CD14-positive monocyte (primary cell): ENCODE data around the gene ACTA2. TPM values are rescaled to one million over a fixed set of nuclear protein-coding genes. Genes with fewer than 3 reads are reported as not detected.

Experiments
- DNase-seq, 3 donors: peaks; one replicate each; pipeline ENCODE4 v3.0.0-alpha.2; 2011 to 2022
- H2AFZ ChIP-seq: 2 replicates; pipeline ENCODE4 v1.6.0; 2012; ENCODE audit warnings: mild to moderate bottlenecking, low read depth, low read length, inconsistent platforms; ENCODE audit not compliant: insufficient read depth, poor library complexity, severe bottlenecking
- H3K27ac ChIP-seq, 2 donors: 1 replicate in 1 of 2; 2 replicates in 1 of 2; pipeline ENCODE4 v1.5.1; 2012 to 2013; ENCODE audit warnings: low read length in 2 of 2, control low read depth in 1 of 2, inconsistent platforms in 1 of 2, low read depth in 1 of 2, mild to moderate bottlenecking in 1 of 2
- H3K27me3 ChIP-seq, 2 donors: one replicate each; pipeline versions ENCODE4 v1.6.0 to v1.6.1; 2011 to 2013; ENCODE audit warnings: low read length in 2 of 2; ENCODE audit not compliant: control insufficient read depth in 2 of 2, insufficient read depth in 2 of 2
- H3K36me3 ChIP-seq, 2 donors: replicated peaks in 1 of 2; 1 replicate in 1 of 2; 2 replicates in 1 of 2; pipeline versions ENCODE4 v1.5.1 to v1.6.1; 2012 to 2013; ENCODE audit warnings: low read length in 2 of 2, control low read depth in 1 of 2, inconsistent platforms in 1 of 2, mild to moderate bottlenecking in 1 of 2; ENCODE audit not compliant: insufficient read depth in 2 of 2, control insufficient read depth in 1 of 2
- H3K4me1 ChIP-seq, 2 donors: 1 replicate in 1 of 2; 2 replicates in 1 of 2; pipeline versions ENCODE4 v1.5.1 to v1.6.1; 2012 to 2013; ENCODE audit warnings: low read length in 2 of 2, control low read depth in 1 of 2, inconsistent platforms in 1 of 2, mild to moderate bottlenecking in 1 of 2, moderate library complexity in 1 of 2; ENCODE audit not compliant: insufficient read depth in 2 of 2, control insufficient read depth in 1 of 2
- H3K4me2 ChIP-seq: replicated peaks from 2 replicates; pipeline ENCODE3; 2012; ENCODE audit warnings: low read length, moderate library complexity, mild to moderate bottlenecking; ENCODE audit not compliant: poor library complexity, severe bottlenecking; ENCODE audit errors: extremely low read depth
- H3K4me3 ChIP-seq, 3 experiments: fragments of 200-600 bp in 1 of 3; sonication (generic) in 1 of 3; replicated peaks in 1 of 3; 1 replicate in 2 of 3; 2 replicates in 1 of 3; pipeline ENCODE4 v1.5.1; 2011 to 2013; ENCODE audit warnings: low read length in 3 of 3, mild to moderate bottlenecking in 3 of 3, control low read depth in 2 of 3, low read depth in 2 of 3, inconsistent platforms in 1 of 3, moderate library complexity in 1 of 3
- H3K79me2 ChIP-seq: 2 replicates; pipeline ENCODE4 v1.6.0; 2012; ENCODE audit warnings: mild to moderate bottlenecking, control low read depth, inconsistent platforms, low read length, moderate library complexity; ENCODE audit not compliant: insufficient read depth
- H3K9ac ChIP-seq: 2 replicates; pipeline ENCODE4 v1.6.0; 2017; ENCODE audit warnings: low read length, mild to moderate bottlenecking; ENCODE audit not compliant: insufficient read depth, poor library complexity, severe bottlenecking
- H3K9me3 ChIP-seq, 2 donors: replicated peaks in 1 of 2; 1 replicate in 1 of 2; 2 replicates in 1 of 2; pipeline versions ENCODE4 v1.5.1 to v1.6.1; 2012 to 2013; ENCODE audit warnings: low read length in 2 of 2, control low read depth in 1 of 2; ENCODE audit not compliant: control insufficient read depth in 1 of 2, insufficient read depth in 1 of 2
- H4K20me1 ChIP-seq: 2 replicates; pipeline ENCODE4 v1.6.0; 2012; ENCODE audit warnings: mild to moderate bottlenecking, low read length, control low read depth, moderate library complexity; ENCODE audit not compliant: insufficient read depth
- H3K27ac Mint-ChIP-seq, 7 donors: one replicate each; pipeline ENCODE4 v1.8.0; 2020; ENCODE audit warnings: mild to moderate bottlenecking in 7 of 7, mixed read lengths in 7 of 7, moderate library complexity in 6 of 7, inconsistent platforms in 2 of 7
- H3K27me3 Mint-ChIP-seq, 3 donors: one replicate each; pipeline ENCODE4 v1.8.0; 2021 to 2022; ENCODE audit warnings: low read depth in 3 of 3, mild to moderate bottlenecking in 3 of 3, mixed read lengths in 3 of 3, moderate library complexity in 3 of 3, inconsistent platforms in 1 of 3
- H3K36me3 Mint-ChIP-seq, 2 donors: one replicate each; pipeline ENCODE4 v1.8.0; 2020; ENCODE audit warnings: mixed read lengths in 2 of 2, inconsistent platforms in 1 of 2, mild to moderate bottlenecking in 1 of 2
- H3K4me1 Mint-ChIP-seq: one replicate; pipeline ENCODE4 v1.8.0; 2020; ENCODE audit warnings: mild to moderate bottlenecking, mixed read lengths
- H3K4me3 Mint-ChIP-seq, 2 donors: one replicate each; pipeline ENCODE4 v1.8.0; 2020; ENCODE audit warnings: mild to moderate bottlenecking in 2 of 2, mixed read lengths in 2 of 2, moderate library complexity in 1 of 2
- H3K9me3 Mint-ChIP-seq, 7 donors: one replicate each; pipeline ENCODE4 v1.8.0; 2020 to 2022; ENCODE audit warnings: mixed read lengths in 7 of 7, mild to moderate bottlenecking in 6 of 7, moderate library complexity in 6 of 7, inconsistent platforms in 2 of 7
- WGBS: methylation state at CpG from one replicate; pipeline ENCODE4 v1.1.5; 2013; ENCODE audit warnings: missing lambda C conversion rate; ENCODE audit not compliant: insufficient coverage; 5-methylcytosine and 5-hydroxymethylcytosine counted together
- intact Hi-C, 2 donors: fragments of 100-400 bp; cut with micrococcal nuclease; formaldehyde crosslinking; loops; one replicate each; pipeline versions ENCODE4 v1.15.0 to v1.15.1; 2023
- polyA minus RNA-seq: library from RNA; depleted of rRNA, polyadenylated mRNA; stranded (reverse); fragments of >200 nt; gene quantifications from 2 replicates; pipeline ENCODE4 v1.2.3, GENCODE V29; 2012
- polyA plus RNA-seq, 3 donors: library from polyadenylated mRNA; depleted of rRNA in 1 of 3; unstranded in 2 of 3; stranded (reverse) in 1 of 3; fragments of 300-500 nt in 2 of 3; fragments of >200 nt in 1 of 3; fragmentation: Illumina TruSeq in 2 of 3; gene quantifications; 1 replicate in 2 of 3; 2 replicates in 1 of 3; pipeline ENCODE4 v1.2.3, GENCODE V29; 2012 to 2021
- total RNA-seq, 12 experiments: library from RNA in 1 of 12; stranded (reverse) in 1 of 12; fragments of 120-200 nt in 1 of 12; gene quantifications; one replicate each; pipeline ENCODE4 v1.2.4 and lab custom pipeline; 2013 to 2026; ENCODE audit warnings: mixed read lengths in 6 of 12, inconsistent platforms in 1 of 12
- TF ChIP-seq, protein P1 (sequence below): fragments of 200-600 bp; IDR thresholded peaks from one replicate; pipeline ENCODE4 v1.8.0; 2022; ENCODE audit warnings: antibody characterized with exemption, mild to moderate bottlenecking

ACTA2 gene
- total RNA-seq (2013): 2.7 TPM
- polyA plus RNA-seq (10 to 100 TPM in 1 of 3 donors, 1 to 10 TPM in 2; 4.4 to 12.3 (median 6.8) TPM), polyA minus RNA-seq (2.2 and 3.6 TPM in 2 replicates), total RNA-seq (lab: John Stamatoyannopoulos, UW) (1.5 to 5.4 (median 2.7) reads per million in 11 experiments)

DNA sequence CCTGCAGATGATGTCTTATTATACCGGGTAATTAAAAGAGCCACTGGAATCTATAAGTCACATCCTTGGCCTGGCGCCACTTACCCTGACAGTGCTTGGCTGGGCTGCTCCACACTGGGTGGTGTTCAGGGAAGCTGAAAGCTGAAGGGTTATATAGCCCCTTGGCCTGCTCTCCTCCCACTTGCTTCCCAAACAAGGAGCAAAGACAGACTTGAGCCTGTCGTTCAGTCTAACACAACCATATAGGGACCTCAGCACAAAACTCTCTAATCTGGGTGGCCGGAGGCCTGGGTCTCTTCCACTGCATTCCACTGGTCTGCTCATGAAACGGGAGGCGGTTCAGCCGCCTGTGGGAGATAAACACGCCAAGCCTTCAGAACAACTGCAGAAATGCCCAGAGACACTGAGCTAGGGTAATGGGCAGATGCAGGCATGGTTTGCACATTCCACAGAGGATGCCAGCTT is at the start of gene ACTA2:
Gene ACTA2, minus strand, starts transcription at position 127 of the 465 bp plus-strand sequence. CDS start 3,843 bp downstream, outside the sequence.
- peaks cover 0 to 2% of the 10 kb centered on the region in 2 donors for H3K36me3 Mint-ChIP-seq

DNA sequence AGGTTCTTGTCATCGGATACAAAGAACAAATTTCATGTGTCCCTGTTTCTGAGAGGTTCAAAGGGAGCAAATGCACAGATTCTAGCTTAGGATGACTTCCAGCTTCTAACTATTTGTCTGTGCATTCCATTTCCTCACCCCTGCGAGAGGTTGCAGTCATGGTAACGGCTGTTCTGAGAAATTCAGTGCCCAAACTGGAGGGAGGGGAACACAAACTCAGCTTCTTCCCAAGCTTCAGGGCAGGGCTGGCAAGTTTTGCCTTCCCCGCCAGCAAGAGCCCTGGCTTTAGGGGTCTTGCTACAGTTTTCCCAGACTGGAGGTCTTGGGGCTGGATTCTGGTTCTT is 49.1 kb upstream of the ACTA2 start:
- H3K4me1 ChIP-seq: peaks cover 6 to 14% of the 10 kb centered on the region in 2 donors
- 100% methylated on average over 1 of the region's 4 CpGs for WGBS
- H3K4me3 Mint-ChIP-seq: no peak overlapping the region
- peaks cover 18 to 39% of the 10 kb centered on the region in 2 donors for H3K36me3 ChIP-seq
- H2AFZ ChIP-seq: no peak overlapping the region
- peaks cover 33% of the 10 kb centered on the region for H3K4me1 Mint-ChIP-seq
- H3K4me3 ChIP-seq: no peak overlapping the region
- DNase-seq: no peak
- H3K27ac ChIP-seq: no peak overlapping the region
- intact Hi-C loops: loop anchor here in 1 of 2 donors (5.0 kb wide), 1 partner anchor 64 kb away; no protein-coding TSS in a partner anchor
- no peak overlapping the region for H3K27ac Mint-ChIP-seq
- peaks cover 34% of the 10 kb centered on the region for H4K20me1 ChIP-seq
- H3K9ac ChIP-seq: no peak overlapping the region
- no peaks in the 10 kb centered on the region for H3K27me3 Mint-ChIP-seq
- no peaks in the 10 kb centered on the region for H3K9me3 ChIP-seq
- no peaks in the 10 kb centered on the region for H3K9me3 Mint-ChIP-seq
- H3K27me3 ChIP-seq: no peaks in the 10 kb centered on the region
- peaks cover 47% of the 10 kb centered on the region for H3K79me2 ChIP-seq
- peaks cover 33 to 46% of the 10 kb centered on the region in 2 donors for H3K36me3 Mint-ChIP-seq
- no peak overlapping the region for H3K4me2 ChIP-seq
- TF ChIP-seq, protein P1, sequence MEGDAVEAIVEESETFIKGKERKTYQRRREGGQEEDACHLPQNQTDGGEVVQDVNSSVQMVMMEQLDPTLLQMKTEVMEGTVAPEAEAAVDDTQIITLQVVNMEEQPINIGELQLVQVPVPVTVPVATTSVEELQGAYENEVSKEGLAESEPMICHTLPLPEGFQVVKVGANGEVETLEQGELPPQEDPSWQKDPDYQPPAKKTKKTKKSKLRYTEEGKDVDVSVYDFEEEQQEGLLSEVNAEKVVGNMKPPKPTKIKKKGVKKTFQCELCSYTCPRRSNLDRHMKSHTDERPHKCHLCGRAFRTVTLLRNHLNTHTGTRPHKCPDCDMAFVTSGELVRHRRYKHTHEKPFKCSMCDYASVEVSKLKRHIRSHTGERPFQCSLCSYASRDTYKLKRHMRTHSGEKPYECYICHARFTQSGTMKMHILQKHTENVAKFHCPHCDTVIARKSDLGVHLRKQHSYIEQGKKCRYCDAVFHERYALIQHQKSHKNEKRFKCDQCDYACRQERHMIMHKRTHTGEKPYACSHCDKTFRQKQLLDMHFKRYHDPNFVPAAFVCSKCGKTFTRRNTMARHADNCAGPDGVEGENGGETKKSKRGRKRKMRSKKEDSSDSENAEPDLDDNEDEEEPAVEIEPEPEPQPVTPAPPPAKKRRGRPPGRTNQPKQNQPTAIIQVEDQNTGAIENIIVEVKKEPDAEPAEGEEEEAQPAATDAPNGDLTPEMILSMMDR: no peak

More for the DNA sequence above, at the start of gene ACTA2:
- Mint-ChIP-seq H3K4me3 (no peak within 1 kb of the TSS), H3K27me3 (peaks cover 0 to 2% (median 1%) of the 10 kb centered on the region in 3 donors), H3K27ac (no peak within 1 kb of the TSS), H3K4me1 (peaks cover 14% of the 10 kb centered on the region), H3K9me3 (peaks cover 2 to 12% (median 6%) of the 10 kb centered on the region in 7 donors)
- Histone ChIP-seq H3K79me2 (no peaks in the 10 kb centered on the region), H3K9me3 (peaks cover 0 to 3% of the 10 kb centered on the region in 2 donors), H3K9ac (no peak within 1 kb of the TSS), H3K4me1 (peaks cover 0 to 4% of the 10 kb centered on the region in 2 donors), H3K36me3 (no peaks in the 10 kb centered on the region), H3K4me2 (no peak within 1 kb of the TSS), H2AFZ (no peak within 1 kb of the TSS), H3K4me3 (no peak within 1 kb of the TSS), H4K20me1 (no peaks in the 10 kb centered on the region), H3K27me3 (no peaks in the 10 kb centered on the region), H3K27ac (no peak within 1 kb of the TSS)
- no peak for DNase-seq
- intact Hi-C loops: no loop called here
- 91% methylated on average over 7 of the region's 8 CpGs for WGBS
- TF ChIP-seq, protein P1: no peak
